ENCODE results near the gene CLRN2.

- no peak for TF ChIP-seq POLR2A (IDR thresholded peaks at IDR 0.05)
- TF ChIP-seq CTCF (IDR thresholded peaks at IDR 0.05) = no peak
Measured at GRCh38 chr4:17562157-17562556, 47.2 kb downstream of the CLRN2 start.
